HCT116 (cell line): Measurements from ENCODE around the gene ACBD6. TPM values are rescaled to one million over a fixed set of nuclear protein-coding genes. Genes with fewer than 3 reads are reported as not detected.

ENCODE experiments used
- ATAC-seq: fragments of 200-7000 bp; cut with Tn5 transposase; 2 replicates; pipeline ENCODE4 v1.9.1; 2020; ENCODE audit warnings: mild to moderate bottlenecking, moderate library complexity
- BruUV-seq: library from RNA; stranded (reverse); fragments of 400-500 nt; replicated peaks from 2 replicates; lab custom pipeline; 2021; lab: Mats Ljungman, UMichigan
- CTCF ChIA-PET: fragments of 300-600 bp; sonication (Branson Sonifier 250); formaldehyde crosslinking; loops from one replicate; lab custom pipeline; 2021; ENCODE audit warnings: antibody characterized with exemption; lab: Charles Lee
- POLR2A ChIA-PET: fragments of 300-600, 350-600 bp; sonication (Branson Sonifier 250); formaldehyde crosslinking; loops from one replicate; lab custom pipeline; 2021; ENCODE audit warnings: antibody characterized with exemption; lab: Charles Lee
- RAD21 ChIA-PET, 2 experiments: fragments of 300-600 bp; sonication (Branson Sonifier 250); formaldehyde crosslinking; loops; one replicate each; lab custom pipeline; 2023; ENCODE audit warnings: low total read pairs in 2 of 2; ENCODE audit not compliant: uncharacterized antibody in 2 of 2, unreplicated experiment in 2 of 2, low non-redundant PET in 1 of 2; lab: Charles Lee
- DNase-seq: peaks from one replicate; pipeline ENCODE4 v3.0.0-alpha.2; 2010; ENCODE audit warnings: low read depth, low spot score
- H2AFZ ChIP-seq: fragments of 200-600 bp; shearing (Covaris generic), sonication (generic); 2 replicates; pipeline ENCODE4 v1.6.1; 2017; ENCODE audit warnings: low read depth, mixed run types, mixed read lengths, antibody characterized with exemption, low read length; ENCODE audit not compliant: poor library complexity, severe bottlenecking
- H3K27ac ChIP-seq: 2 replicates; pipeline ENCODE4 v1.5.1; 2012; ENCODE audit warnings: low read depth, low read length
- H3K27me3 ChIP-seq: fragments of 200-600 bp; sonication (generic); 2 replicates; pipeline ENCODE4 v1.6.1; 2016; ENCODE audit warnings: mixed run types, low read length, mixed read lengths; ENCODE audit not compliant: insufficient read depth
- H3K36me3 ChIP-seq, 2 experiments: fragments of 200-500 bp in 1 of 2; fragments of 200-600 bp in 1 of 2; sonication (Bioruptor generic) in 1 of 2; sonication (generic) in 1 of 2; 2 replicates each; pipeline versions ENCODE4 v1.5.1 to v1.6.1; 2014 to 2016; ENCODE audit warnings: low read length in 2 of 2, inconsistent platforms in 1 of 2, mixed read lengths in 1 of 2, mixed run types in 1 of 2; ENCODE audit not compliant: insufficient read depth in 2 of 2, control insufficient read depth in 1 of 2
- H3K4me1 ChIP-seq, 2 experiments: fragments of 200-600 bp in 1 of 2; sonication (generic) in 1 of 2; 2 replicates each; pipeline versions ENCODE4 v1.5.1 to v1.6.1; 2012 to 2017; ENCODE audit warnings: low read length in 2 of 2, inconsistent platforms in 1 of 2, mild to moderate bottlenecking in 1 of 2, mixed read lengths in 1 of 2, mixed run types in 1 of 2, moderate library complexity in 1 of 2; ENCODE audit not compliant: insufficient read depth in 2 of 2, control insufficient read depth in 1 of 2
- H3K4me2 ChIP-seq: fragments of 200-600 bp; sonication (generic); 2 replicates; pipeline ENCODE4 v1.6.1; 2017; ENCODE audit warnings: mixed run types, low read length, mixed read lengths
- H3K4me3 ChIP-seq, 2 experiments: fragments of 200-600 bp in 1 of 2; sonication (generic) in 1 of 2; replicated peaks in 1 of 2; 2 replicates each; pipeline ENCODE4 v1.5.1; 2011 to 2016; ENCODE audit warnings: low read length in 2 of 2, control low read depth in 1 of 2, low read depth in 1 of 2, mild to moderate bottlenecking in 1 of 2, mixed read lengths in 1 of 2, mixed run types in 1 of 2
- H3K79me2 ChIP-seq: fragments of 200-600 bp; sonication (generic); 2 replicates; pipeline ENCODE4 v1.6.1; 2017; ENCODE audit warnings: mild to moderate bottlenecking, mixed run types, low read length, moderate library complexity, mixed read lengths; ENCODE audit not compliant: insufficient read depth
- H3K9ac ChIP-seq: fragments of 200-600 bp; sonication (generic); 2 replicates; pipeline ENCODE4 v1.6.1; 2016; ENCODE audit warnings: low read length, mixed read lengths
- H3K9me2 ChIP-seq: fragments of 200-600 bp; sonication (generic), shearing (Covaris generic); 2 replicates; pipeline ENCODE4 v1.6.1; 2017; ENCODE audit warnings: mixed run types, mild to moderate bottlenecking, moderate library complexity; ENCODE audit not compliant: insufficient read depth
- H3K9me3 ChIP-seq, 2 experiments: fragments of 200-500 bp in 1 of 2; fragments of 200-600 bp in 1 of 2; sonication (Bioruptor generic) in 1 of 2; sonication (generic) in 1 of 2; 2 replicates each; pipeline ENCODE4 v1.6.1; 2014 to 2017; ENCODE audit warnings: low read length in 2 of 2, mixed read lengths in 2 of 2, inconsistent platforms in 1 of 2, low read depth in 1 of 2, mild to moderate bottlenecking in 1 of 2, mixed run types in 1 of 2, moderate library complexity in 1 of 2; ENCODE audit not compliant: control insufficient read depth in 1 of 2, insufficient read depth in 1 of 2
- H4K20me1 ChIP-seq: fragments of 200-600 bp; sonication (generic), shearing (Covaris generic); 2 replicates; pipeline ENCODE4 v1.6.1; 2017; ENCODE audit warnings: mixed run types, mild to moderate bottlenecking, moderate library complexity; ENCODE audit not compliant: insufficient read depth
- EGR1 ChIP-seq: IDR thresholded peaks from 2 replicates; pipeline ENCODE4 v1.6.1; 2012; ENCODE audit warnings: low read depth
- ELF1 ChIP-seq: IDR thresholded peaks from 2 replicates; pipeline ENCODE4 v1.6.1; 2012; ENCODE audit warnings: low read depth, borderline replicate concordance
- EZH2phosphoT487 ChIP-seq: fragments of 200-600 bp; IDR thresholded peaks from 2 replicates; pipeline ENCODE4 v1.6.1; 2018; ENCODE audit warnings: antibody characterized with exemption, borderline replicate concordance
- FOSL1 ChIP-seq: IDR thresholded peaks from 2 replicates; pipeline ENCODE4 v1.6.1; 2012; ENCODE audit warnings: low read depth
- POLR2AphosphoS5 ChIP-seq: IDR thresholded peaks from 2 replicates; pipeline ENCODE4 v1.6.1; 2011; ENCODE audit warnings: mild to moderate bottlenecking, low read depth, low read length, moderate library complexity
- RAD21 ChIP-seq: IDR thresholded peaks from 2 replicates; pipeline ENCODE4 v1.6.1; 2012; ENCODE audit warnings: low read depth, mild to moderate bottlenecking
- SIN3A ChIP-seq: IDR thresholded peaks from 2 replicates; pipeline ENCODE4 v1.6.1; 2012; ENCODE audit warnings: low read depth
- SP1 ChIP-seq: IDR thresholded peaks from 2 replicates; pipeline ENCODE4 v1.6.1; 2012; ENCODE audit warnings: low read depth
- intact Hi-C: fragments of 100-400 bp; cut with micrococcal nuclease; formaldehyde crosslinking; loops from 2 replicates; pipeline ENCODE4 v1.10.0; 2022
- total RNA-seq: library from RNA; stranded (reverse); gene quantifications from one replicate; pipeline ENCODE4 v1.2.1, GENCODE V29; 2021; ENCODE audit not compliant: unreplicated experiment
- TF ChIP-seq, protein P1 (sequence below), 3 experiments: fragments of 200-600 bp in 1 of 3; sonication (generic) in 1 of 3; IDR thresholded peaks in 2 of 3; conservative IDR thresholded peaks in 1 of 3; 2 replicates each; pipeline ENCODE4 v1.5.1; 2012 to 2017; ENCODE audit warnings: low read depth in 2 of 3, low read length in 2 of 3, antibody characterized with exemption in 1 of 3, borderline replicate concordance in 1 of 3, control low read depth in 1 of 3, mild to moderate bottlenecking in 1 of 3, mixed read lengths in 1 of 3, mixed run types in 1 of 3, moderate library complexity in 1 of 3; ENCODE audit not compliant: insufficient read depth in 1 of 3
- TF ChIP-seq, protein P2 (sequence below): IDR thresholded peaks from 2 replicates; pipeline ENCODE4 v1.6.1; 2012
- TF ChIP-seq, protein P3 (sequence below): IDR thresholded peaks from 2 replicates; pipeline ENCODE4 v1.6.1; 2012
- TF ChIP-seq, protein P4 (sequence below): IDR thresholded peaks from 2 replicates; pipeline ENCODE4 v1.6.1; 2012; ENCODE audit warnings: low read depth

ACBD6 gene
- total RNA-seq, 1 experiment from 2014 or later, result 43.2 TPM

DNA sequence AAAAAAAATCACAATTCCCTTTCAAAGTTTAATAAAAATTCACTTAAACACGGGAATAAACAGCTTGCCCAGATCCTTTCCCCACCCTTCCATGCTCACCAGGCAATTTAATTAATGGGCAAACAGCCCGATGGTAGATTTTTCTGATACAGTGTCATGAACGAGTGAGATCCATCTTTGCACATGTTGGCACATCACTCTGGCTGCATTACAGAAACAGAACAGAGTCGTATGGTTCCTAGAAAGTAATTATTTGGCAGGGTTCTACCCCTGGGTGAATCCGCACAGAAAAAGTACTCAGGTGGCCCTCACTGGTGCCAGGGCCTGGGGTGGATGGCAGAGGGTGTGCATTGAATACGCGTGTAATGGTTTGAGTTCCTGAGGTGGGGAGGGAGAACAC is 31.8 kb upstream of the ACBD6 start:
- H3K4me1 ChIP-seq, result 0 out of 4 replicates have a peak, but pooled peaks cover 0 to 3% of the 10 kb centered on the region in 2 experiments
- H3K4me3 ChIP-seq, result no peak overlapping the region
- no peaks in the 10 kb centered on the region for H4K20me1 ChIP-seq
- H3K27ac ChIP-seq, result no peak overlapping the region
- intact Hi-C loops, result loop anchor here (5.0 kb wide), 4 partner anchors 98 to 608 kb away; partner anchors contain the start of gene XPR1
- no peaks in the 10 kb centered on the region for H3K9me3 ChIP-seq
- H3K79me2 ChIP-seq, result no peaks in the 10 kb centered on the region
- no TSS peak for BruUV-seq
- DNase-seq (no peak), ATAC-seq (no peak)
- H3K27me3 ChIP-seq, result no peaks in the 10 kb centered on the region
- no peak overlapping the region for H3K4me2 ChIP-seq
- no peak overlapping the region for H3K9ac ChIP-seq
- H2AFZ ChIP-seq, result peak overlapping the region; percentile 100
- TF ChIP-seq, protein P1, sequence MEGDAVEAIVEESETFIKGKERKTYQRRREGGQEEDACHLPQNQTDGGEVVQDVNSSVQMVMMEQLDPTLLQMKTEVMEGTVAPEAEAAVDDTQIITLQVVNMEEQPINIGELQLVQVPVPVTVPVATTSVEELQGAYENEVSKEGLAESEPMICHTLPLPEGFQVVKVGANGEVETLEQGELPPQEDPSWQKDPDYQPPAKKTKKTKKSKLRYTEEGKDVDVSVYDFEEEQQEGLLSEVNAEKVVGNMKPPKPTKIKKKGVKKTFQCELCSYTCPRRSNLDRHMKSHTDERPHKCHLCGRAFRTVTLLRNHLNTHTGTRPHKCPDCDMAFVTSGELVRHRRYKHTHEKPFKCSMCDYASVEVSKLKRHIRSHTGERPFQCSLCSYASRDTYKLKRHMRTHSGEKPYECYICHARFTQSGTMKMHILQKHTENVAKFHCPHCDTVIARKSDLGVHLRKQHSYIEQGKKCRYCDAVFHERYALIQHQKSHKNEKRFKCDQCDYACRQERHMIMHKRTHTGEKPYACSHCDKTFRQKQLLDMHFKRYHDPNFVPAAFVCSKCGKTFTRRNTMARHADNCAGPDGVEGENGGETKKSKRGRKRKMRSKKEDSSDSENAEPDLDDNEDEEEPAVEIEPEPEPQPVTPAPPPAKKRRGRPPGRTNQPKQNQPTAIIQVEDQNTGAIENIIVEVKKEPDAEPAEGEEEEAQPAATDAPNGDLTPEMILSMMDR (IDR thresholded peaks at IDR 0.05 in 2 of 3, conservative IDR thresholded peaks at IDR 0.05 in 1 of 3; ENCODE audit: borderline replicate concordance in 1 of 3, insufficient read depth in 1 of 3, low read depth in 2 of 3, low read length in 2 of 3), result no peak
- TF ChIP-seq EGR1 (no peak), SIN3A (no peak), RAD21 (no peak), FOSL1 (no peak), ELF1 (no peak), EZH2phosphoT487 (no peak), POLR2AphosphoS5 (no peak), SP1 (no peak)
- TF ChIP-seq, protein P2, sequence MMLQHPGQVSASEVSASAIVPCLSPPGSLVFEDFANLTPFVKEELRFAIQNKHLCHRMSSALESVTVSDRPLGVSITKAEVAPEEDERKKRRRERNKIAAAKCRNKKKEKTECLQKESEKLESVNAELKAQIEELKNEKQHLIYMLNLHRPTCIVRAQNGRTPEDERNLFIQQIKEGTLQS, result no peak
- TF ChIP-seq, protein P3, sequence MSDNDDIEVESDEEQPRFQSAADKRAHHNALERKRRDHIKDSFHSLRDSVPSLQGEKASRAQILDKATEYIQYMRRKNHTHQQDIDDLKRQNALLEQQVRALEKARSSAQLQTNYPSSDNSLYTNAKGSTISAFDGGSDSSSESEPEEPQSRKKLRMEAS, result no peak
- TF ChIP-seq, protein P4, sequence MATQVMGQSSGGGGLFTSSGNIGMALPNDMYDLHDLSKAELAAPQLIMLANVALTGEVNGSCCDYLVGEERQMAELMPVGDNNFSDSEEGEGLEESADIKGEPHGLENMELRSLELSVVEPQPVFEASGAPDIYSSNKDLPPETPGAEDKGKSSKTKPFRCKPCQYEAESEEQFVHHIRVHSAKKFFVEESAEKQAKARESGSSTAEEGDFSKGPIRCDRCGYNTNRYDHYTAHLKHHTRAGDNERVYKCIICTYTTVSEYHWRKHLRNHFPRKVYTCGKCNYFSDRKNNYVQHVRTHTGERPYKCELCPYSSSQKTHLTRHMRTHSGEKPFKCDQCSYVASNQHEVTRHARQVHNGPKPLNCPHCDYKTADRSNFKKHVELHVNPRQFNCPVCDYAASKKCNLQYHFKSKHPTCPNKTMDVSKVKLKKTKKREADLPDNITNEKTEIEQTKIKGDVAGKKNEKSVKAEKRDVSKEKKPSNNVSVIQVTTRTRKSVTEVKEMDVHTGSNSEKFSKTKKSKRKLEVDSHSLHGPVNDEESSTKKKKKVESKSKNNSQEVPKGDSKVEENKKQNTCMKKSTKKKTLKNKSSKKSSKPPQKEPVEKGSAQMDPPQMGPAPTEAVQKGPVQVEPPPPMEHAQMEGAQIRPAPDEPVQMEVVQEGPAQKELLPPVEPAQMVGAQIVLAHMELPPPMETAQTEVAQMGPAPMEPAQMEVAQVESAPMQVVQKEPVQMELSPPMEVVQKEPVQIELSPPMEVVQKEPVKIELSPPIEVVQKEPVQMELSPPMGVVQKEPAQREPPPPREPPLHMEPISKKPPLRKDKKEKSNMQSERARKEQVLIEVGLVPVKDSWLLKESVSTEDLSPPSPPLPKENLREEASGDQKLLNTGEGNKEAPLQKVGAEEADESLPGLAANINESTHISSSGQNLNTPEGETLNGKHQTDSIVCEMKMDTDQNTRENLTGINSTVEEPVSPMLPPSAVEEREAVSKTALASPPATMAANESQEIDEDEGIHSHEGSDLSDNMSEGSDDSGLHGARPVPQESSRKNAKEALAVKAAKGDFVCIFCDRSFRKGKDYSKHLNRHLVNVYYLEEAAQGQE, result no peak
- ChIA-PET RAD21 (no interaction called here), CTCF (interaction anchor here (2.8 kb wide), 1 partner anchor 328 kb away, joined by 18 read pairs; no protein-coding TSS in a partner anchor), POLR2A (interaction anchor here (0.6 kb wide), 1 partner anchor 555 kb away, joined by 3 read pairs; no protein-coding TSS in a partner anchor)
- no peaks in the 10 kb centered on the region for H3K9me2 ChIP-seq
- H3K36me3 ChIP-seq, result no peaks in the 10 kb centered on the region
